HEK293 (cell line): ENCODE results near the gene TRIM46.
A peak's percentile ranks its signal among the peaks of the same experiment; 100 is the strongest.

Experiments
- CTCF ChIA-PET: fragments of 350-600 bp; formaldehyde crosslinking; extraction: SDS; loops from one replicate; lab custom pipeline; 2021; ENCODE audit warnings: antibody characterized with exemption; lab: Yijun Ruan, JAX
- POLR2A ChIA-PET: fragments of 300-600 bp; formaldehyde crosslinking; extraction: SDS; loops from one replicate; lab custom pipeline; 2020; ENCODE audit warnings: antibody characterized with exemption, inconsistent platforms; lab: Yijun Ruan, JAX
- H3K27ac ChIP-seq: fragments of 200-500 bp; sonication (Bioruptor generic); 2 replicates; pipeline ENCODE4 v1.5.1; 2014; ENCODE audit warnings: low read depth, low read length, control low read depth, inconsistent platforms; ENCODE audit errors: extremely low read depth
- H3K36me3 ChIP-seq, 2 experiments: fragments of 200-500 bp in 1 of 2; sonication (Bioruptor generic) in 1 of 2; 1 replicate in 1 of 2; 2 replicates in 1 of 2; pipeline ENCODE4 v1.5.1; 2014 to 2017; ENCODE audit warnings: inconsistent platforms in 2 of 2, low read length in 2 of 2; ENCODE audit not compliant: control insufficient read depth in 2 of 2, insufficient read depth in 1 of 2
- H3K4me1 ChIP-seq: fragments of 200-500 bp; sonication (Bioruptor generic); 2 replicates; pipeline ENCODE4 v1.5.1; 2014; ENCODE audit warnings: mild to moderate bottlenecking, low read length, inconsistent platforms; ENCODE audit not compliant: control insufficient read depth, insufficient read depth
- H3K4me3 ChIP-seq: 2 replicates; pipeline ENCODE4 v1.5.1; 2011; ENCODE audit warnings: low read depth, mild to moderate bottlenecking, control low read depth, low read length, moderate library complexity
- H3K9me3 ChIP-seq: fragments of 200-500 bp; sonication (Bioruptor generic); 2 replicates; pipeline ENCODE4 v1.5.1; 2014; ENCODE audit warnings: low read depth, low read length, inconsistent platforms; ENCODE audit not compliant: control insufficient read depth, insufficient read depth
- GLIS2 ChIP-seq: fragments of 450-650 bp; formaldehyde crosslinking; IDR thresholded peaks from 2 replicates; pipeline ENCODE4 v1.5.1; 2016; ENCODE audit warnings: missing biosample characterization, missing genetic modification characterization
- TRIM28 ChIP-seq: IDR thresholded peaks from 2 replicates; pipeline ENCODE4 v1.6.1; 2011; ENCODE audit warnings: low read length, control low read depth, borderline replicate concordance
- YY1 ChIP-seq: fragments of 450-650 bp; formaldehyde crosslinking; IDR thresholded peaks from 2 replicates; pipeline ENCODE4 v1.5.1; 2018; ENCODE audit warnings: missing biosample characterization, missing genetic modification characterization
- ZBTB17 ChIP-seq: fragments of 450-650 bp; formaldehyde crosslinking; IDR thresholded peaks from 2 replicates; pipeline ENCODE4 v1.5.1; 2016; ENCODE audit warnings: missing biosample characterization, missing genetic modification characterization
- ZFP3 ChIP-seq: fragments of 450-650 bp; formaldehyde crosslinking; IDR thresholded peaks from 2 replicates; pipeline ENCODE4 v1.5.1; 2016; ENCODE audit warnings: low read depth, missing biosample characterization, missing genetic modification characterization
- ZFP41 ChIP-seq: fragments of 450-650 bp; formaldehyde crosslinking; IDR thresholded peaks from 2 replicates; pipeline ENCODE4 v1.5.1; 2016; ENCODE audit warnings: missing biosample characterization, missing genetic modification characterization, borderline replicate concordance
- ZFP69B ChIP-seq: fragments of 450-650 bp; formaldehyde crosslinking; IDR thresholded peaks from 2 replicates; pipeline ENCODE4 v1.5.1; 2016; ENCODE audit warnings: missing biosample characterization, missing genetic modification characterization
- ZIC2 ChIP-seq: fragments of 450-650 bp; formaldehyde crosslinking; IDR thresholded peaks from 2 replicates; pipeline ENCODE4 v1.5.1; 2016; ENCODE audit warnings: missing biosample characterization, missing genetic modification characterization
- ZNF140 ChIP-seq: fragments of 450-650 bp; formaldehyde crosslinking; IDR thresholded peaks from 2 replicates; pipeline ENCODE4 v1.5.1; 2016; ENCODE audit warnings: missing biosample characterization, missing genetic modification characterization
- ZNF174 ChIP-seq: fragments of 450-650 bp; formaldehyde crosslinking; IDR thresholded peaks from 2 replicates; pipeline ENCODE4 v1.5.0; 2017; ENCODE audit warnings: missing biosample characterization, mild to moderate bottlenecking, missing genetic modification characterization
- ZNF274 ChIP-seq, 2 experiments: fragments of 200-500 bp in 1 of 2; fragments of 450-650 bp in 1 of 2; sonication (Bioruptor generic) in 1 of 2; formaldehyde crosslinking in 1 of 2; IDR thresholded peaks; 2 replicates each; pipeline versions ENCODE4 v1.5.1 to v1.6.1; 2014 to 2016; ENCODE audit warnings: borderline replicate concordance in 1 of 2, inconsistent platforms in 1 of 2, low read length in 1 of 2, missing biosample characterization in 1 of 2, missing genetic modification characterization in 1 of 2
- ZNF311 ChIP-seq: fragments of 450-650 bp; formaldehyde crosslinking; IDR thresholded peaks from 2 replicates; pipeline ENCODE4 v1.5.1; 2017; ENCODE audit warnings: missing biosample characterization, missing genetic modification characterization, borderline replicate concordance
- ZNF324 ChIP-seq: fragments of 450-650 bp; formaldehyde crosslinking; IDR thresholded peaks from 2 replicates; pipeline ENCODE4 v1.5.1; 2016; ENCODE audit warnings: missing biosample characterization, missing genetic modification characterization
- ZNF521 ChIP-seq: fragments of 450-650 bp; formaldehyde crosslinking; IDR thresholded peaks from 2 replicates; pipeline ENCODE4 v1.5.1; 2017; ENCODE audit warnings: missing biosample characterization, mild to moderate bottlenecking, missing genetic modification characterization
- ZNF561 ChIP-seq: fragments of 450-650 bp; IDR thresholded peaks from 2 replicates; pipeline ENCODE4 v1.5.1; 2018; ENCODE audit warnings: missing biosample characterization, missing genetic modification characterization, borderline replicate concordance
- ZNF677 ChIP-seq: fragments of 450-650 bp; IDR thresholded peaks from 2 replicates; pipeline ENCODE4 v1.5.0; 2018; ENCODE audit warnings: missing biosample characterization, mild to moderate bottlenecking, missing genetic modification characterization, moderate library complexity
- ZNF768 ChIP-seq: fragments of 450-650 bp; formaldehyde crosslinking; IDR thresholded peaks from 2 replicates; pipeline ENCODE4 v1.5.1; 2018; ENCODE audit warnings: missing biosample characterization, mild to moderate bottlenecking, missing genetic modification characterization
- ZNF792 ChIP-seq: fragments of 450-650 bp; formaldehyde crosslinking; IDR thresholded peaks from 2 replicates; pipeline ENCODE4 v1.5.1; 2016; ENCODE audit warnings: missing biosample characterization, missing genetic modification characterization
- ZSCAN16 ChIP-seq: fragments of 450-650 bp; formaldehyde crosslinking; IDR thresholded peaks from 2 replicates; pipeline ENCODE4 v1.5.1; 2016; ENCODE audit warnings: missing biosample characterization, missing genetic modification characterization
- TF ChIP-seq, protein P1 (sequence below): fragments of 450-650 bp; formaldehyde crosslinking; IDR thresholded peaks from 2 replicates; pipeline ENCODE4 v1.5.1; 2016; ENCODE audit warnings: missing biosample characterization, missing genetic modification characterization
- TF ChIP-seq, protein P2 (sequence below): fragments of 450-650 bp; formaldehyde crosslinking; IDR thresholded peaks from 2 replicates; pipeline ENCODE4 v1.5.1; 2016; ENCODE audit warnings: missing biosample characterization, missing genetic modification characterization, low read depth
- TF ChIP-seq, protein P3 (sequence below): fragments of 450-650 bp; formaldehyde crosslinking; IDR thresholded peaks from 2 replicates; pipeline ENCODE4 v1.5.1; 2016; ENCODE audit warnings: missing biosample characterization, missing genetic modification characterization
- TF ChIP-seq, protein P4 (sequence below): fragments of 450-650 bp; formaldehyde crosslinking; IDR thresholded peaks from 2 replicates; pipeline ENCODE4 v1.5.1; 2016; ENCODE audit warnings: missing biosample characterization, missing genetic modification characterization
- TF ChIP-seq, protein P5 (sequence below): fragments of 450-650 bp; formaldehyde crosslinking; IDR thresholded peaks from 2 replicates; pipeline ENCODE4 v1.5.1; 2017; ENCODE audit warnings: missing biosample characterization, missing genetic modification characterization
- TF ChIP-seq, protein P6 (sequence below): fragments of 450-650 bp; formaldehyde crosslinking; IDR thresholded peaks from 2 replicates; pipeline ENCODE4 v1.5.1; 2016; ENCODE audit warnings: missing biosample characterization, missing genetic modification characterization

The TRIM46 gene

DNA sequence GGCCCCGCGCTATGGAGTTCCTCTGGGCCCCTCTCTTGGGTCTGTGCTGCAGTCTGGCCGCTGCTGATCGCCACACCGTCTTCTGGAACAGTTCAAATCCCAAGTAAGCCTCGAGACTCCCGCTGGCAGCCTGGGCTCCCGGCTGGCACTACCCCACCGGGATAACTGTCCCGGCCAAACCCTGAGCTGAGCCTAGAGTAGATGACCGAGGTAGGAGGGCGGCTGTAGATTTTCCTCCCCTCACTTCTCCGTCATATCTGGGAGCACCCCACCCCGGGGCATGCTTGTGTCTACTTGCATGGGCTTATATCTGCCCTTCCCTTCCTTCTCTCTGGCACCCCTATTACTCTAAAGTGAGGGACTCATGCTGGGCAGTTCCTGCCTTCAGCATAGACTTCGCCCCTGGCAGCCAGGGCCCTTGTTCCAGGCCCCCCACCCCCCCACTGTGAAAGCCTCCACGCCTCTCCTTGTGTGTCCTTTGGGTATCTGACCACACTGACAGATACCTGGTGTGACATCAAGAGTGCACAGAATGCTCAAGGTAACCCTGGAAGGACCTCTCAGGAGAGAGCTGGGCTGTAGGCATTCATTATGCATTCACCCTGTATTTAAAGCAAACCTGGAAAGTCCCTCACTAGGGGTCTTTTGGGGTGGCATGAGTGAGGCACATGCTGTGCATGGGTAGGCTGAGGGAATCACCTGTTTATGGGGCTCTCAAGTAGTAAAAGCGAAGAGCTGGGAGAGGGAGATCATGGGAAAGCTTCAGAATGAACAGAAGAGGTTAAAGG is 45.5 kb upstream of the TRIM46 start (continued):
- TF ChIP-seq, protein P1, sequence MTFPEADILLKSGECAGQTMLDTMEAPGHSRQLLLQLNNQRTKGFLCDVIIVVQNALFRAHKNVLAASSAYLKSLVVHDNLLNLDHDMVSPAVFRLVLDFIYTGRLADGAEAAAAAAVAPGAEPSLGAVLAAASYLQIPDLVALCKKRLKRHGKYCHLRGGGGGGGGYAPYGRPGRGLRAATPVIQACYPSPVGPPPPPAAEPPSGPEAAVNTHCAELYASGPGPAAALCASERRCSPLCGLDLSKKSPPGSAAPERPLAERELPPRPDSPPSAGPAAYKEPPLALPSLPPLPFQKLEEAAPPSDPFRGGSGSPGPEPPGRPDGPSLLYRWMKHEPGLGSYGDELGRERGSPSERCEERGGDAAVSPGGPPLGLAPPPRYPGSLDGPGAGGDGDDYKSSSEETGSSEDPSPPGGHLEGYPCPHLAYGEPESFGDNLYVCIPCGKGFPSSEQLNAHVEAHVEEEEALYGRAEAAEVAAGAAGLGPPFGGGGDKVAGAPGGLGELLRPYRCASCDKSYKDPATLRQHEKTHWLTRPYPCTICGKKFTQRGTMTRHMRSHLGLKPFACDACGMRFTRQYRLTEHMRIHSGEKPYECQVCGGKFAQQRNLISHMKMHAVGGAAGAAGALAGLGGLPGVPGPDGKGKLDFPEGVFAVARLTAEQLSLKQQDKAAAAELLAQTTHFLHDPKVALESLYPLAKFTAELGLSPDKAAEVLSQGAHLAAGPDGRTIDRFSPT (tag by site-specific recombination) = peak; percentile 50; the same call in 1 of the 2 replicates
- TF ChIP-seq ZFP3 (no peak), ZNF792 (tag by site-specific recombination) (no peak), ZNF140 (tag by site-specific recombination) (no peak), ZIC2 (tag by site-specific recombination) (peak; percentile 91), ZNF274 (IDR thresholded peaks at IDR 0.05; ENCODE audit: low read length) (no peak), ZNF274 (tag by site-specific recombination; IDR thresholded peaks at IDR 0.05; ENCODE audit: borderline replicate concordance) (no peak), ZBTB17 (peak; percentile 81), ZFP69B (peak; percentile 28; the same call in 1 of the 2 replicates), GLIS2 (0 out of 2 replicates have a peak, but pooled peaks have one; percentile 20), ZSCAN16 (no peak), YY1 (tag by site-specific recombination) (no peak), ZNF561 (tag by site-specific recombination) (no peak)
- TF ChIP-seq, protein P2, sequence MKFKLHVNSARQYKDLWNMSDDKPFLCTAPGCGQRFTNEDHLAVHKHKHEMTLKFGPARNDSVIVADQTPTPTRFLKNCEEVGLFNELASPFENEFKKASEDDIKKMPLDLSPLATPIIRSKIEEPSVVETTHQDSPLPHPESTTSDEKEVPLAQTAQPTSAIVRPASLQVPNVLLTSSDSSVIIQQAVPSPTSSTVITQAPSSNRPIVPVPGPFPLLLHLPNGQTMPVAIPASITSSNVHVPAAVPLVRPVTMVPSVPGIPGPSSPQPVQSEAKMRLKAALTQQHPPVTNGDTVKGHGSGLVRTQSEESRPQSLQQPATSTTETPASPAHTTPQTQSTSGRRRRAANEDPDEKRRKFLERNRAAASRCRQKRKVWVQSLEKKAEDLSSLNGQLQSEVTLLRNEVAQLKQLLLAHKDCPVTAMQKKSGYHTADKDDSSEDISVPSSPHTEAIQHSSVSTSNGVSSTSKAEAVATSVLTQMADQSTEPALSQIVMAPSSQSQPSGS (tag by site-specific recombination) = no peak
- TF ChIP-seq, protein P3, sequence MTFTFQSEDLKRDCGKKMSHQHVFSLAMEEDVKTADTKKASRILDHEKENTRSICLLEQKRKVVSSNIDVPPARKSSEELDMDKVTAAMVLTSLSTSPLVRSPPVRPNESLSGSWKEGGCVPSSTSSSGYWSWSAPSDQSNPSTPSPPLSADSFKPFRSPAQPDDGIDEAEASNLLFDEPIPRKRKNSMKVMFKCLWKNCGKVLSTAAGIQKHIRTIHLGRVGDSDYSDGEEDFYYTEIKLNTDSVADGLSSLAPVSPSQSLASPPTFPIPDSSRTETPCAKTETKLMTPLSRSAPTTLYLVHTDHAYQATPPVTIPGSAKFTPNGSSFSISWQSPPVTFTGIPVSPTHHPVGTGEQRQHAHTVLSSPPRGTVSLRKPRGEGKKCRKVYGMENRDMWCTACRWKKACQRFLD (tag by site-specific recombination) = no peak
- TF ChIP-seq, all 188 proteins: peak for 10

DNA sequence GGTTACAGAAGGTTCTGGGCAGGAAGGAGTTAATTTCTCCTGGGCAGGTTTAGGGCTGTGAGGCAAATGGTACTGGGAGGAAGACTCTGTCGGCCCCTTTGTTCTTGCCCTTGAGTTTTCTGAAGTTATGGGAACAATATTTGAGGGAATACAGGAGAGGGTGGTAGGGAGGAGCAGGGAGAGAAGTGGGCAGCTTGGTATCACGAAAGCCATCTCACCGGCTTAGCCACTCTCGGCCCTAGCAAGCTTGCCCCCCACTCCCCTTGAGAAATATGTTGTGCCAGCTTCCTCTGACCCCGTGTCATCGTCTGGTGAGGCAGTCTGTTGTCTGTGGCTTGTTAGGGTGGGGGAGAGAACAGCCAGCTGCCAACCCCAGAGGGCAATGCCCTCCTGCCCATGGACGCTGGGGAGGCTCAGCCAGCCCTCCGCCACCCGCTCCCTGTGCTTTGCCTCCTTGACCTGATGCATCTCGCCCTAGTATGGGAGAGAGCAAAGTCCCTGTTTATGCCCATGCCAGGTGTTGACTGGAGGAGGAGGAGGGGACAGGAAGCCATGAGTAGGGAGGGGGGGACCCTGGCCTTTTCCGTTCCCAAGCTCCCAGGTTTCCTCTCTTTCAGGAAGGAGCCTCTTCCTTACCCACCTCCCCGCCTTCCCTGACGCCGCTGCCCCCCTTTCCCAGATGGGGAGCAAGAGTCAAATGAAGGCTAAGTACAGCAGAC is 44.7 kb upstream of the TRIM46 start:
- peaks cover 3 to 29% of the 10 kb centered on the region in 2 experiments; a peak in 2 of 3 replicates for H3K36me3 ChIP-seq
- ChIA-PET CTCF (interaction anchor here (0.5 to 8.1 kb wide), 9 partner anchors 14 to 167 kb away, joined by 3 to 54 read pairs (median 5); partner anchors contain the start of gene PYGO2), POLR2A (interaction anchor here (0.6 to 3.5 kb wide), 6 partner anchors 11 to 128 kb away, joined by 3 to 17 read pairs (median 4); partner anchors contain the start of genes DPM3 and KRTCAP2)
- peaks cover 21% of the 10 kb centered on the region for H3K4me1 ChIP-seq
- no peaks in the 10 kb centered on the region for H3K9me3 ChIP-seq
- H3K4me3 ChIP-seq = peak overlapping the region; percentile 62
- H3K27ac ChIP-seq = peak overlapping the region; percentile 57
- TF ChIP-seq TRIM28 (no peak), ZNF677 (no peak), ZNF174 (no peak), ZFP41 (tag by site-specific recombination) (no peak), ZNF768 (tag by site-specific recombination) (no peak), ZNF521 (tag by site-specific recombination) (no peak), ZNF324 (tag by site-specific recombination) (no peak), ZNF311 (tag by site-specific recombination) (no peak)
- TF ChIP-seq, protein P4, sequence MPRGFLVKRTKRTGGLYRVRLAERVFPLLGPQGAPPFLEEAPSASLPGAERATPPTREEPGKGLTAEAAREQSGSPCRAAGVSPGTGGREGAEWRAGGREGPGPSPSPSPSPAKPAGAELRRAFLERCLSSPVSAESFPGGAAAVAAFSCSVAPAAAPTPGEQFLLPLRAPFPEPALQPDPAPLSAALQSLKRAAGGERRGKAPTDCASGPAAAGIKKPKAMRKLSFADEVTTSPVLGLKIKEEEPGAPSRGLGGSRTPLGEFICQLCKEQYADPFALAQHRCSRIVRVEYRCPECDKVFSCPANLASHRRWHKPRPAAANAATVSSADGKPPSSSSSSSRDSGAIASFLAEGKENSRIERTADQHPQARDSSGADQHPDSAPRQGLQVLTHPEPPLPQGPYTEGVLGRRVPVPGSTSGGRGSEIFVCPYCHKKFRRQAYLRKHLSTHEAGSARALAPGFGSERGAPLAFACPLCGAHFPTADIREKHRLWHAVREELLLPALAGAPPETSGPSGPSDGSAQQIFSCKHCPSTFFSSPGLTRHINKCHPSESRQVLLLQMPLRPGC (tag by site-specific recombination) = no peak
- TF ChIP-seq, protein P5, sequence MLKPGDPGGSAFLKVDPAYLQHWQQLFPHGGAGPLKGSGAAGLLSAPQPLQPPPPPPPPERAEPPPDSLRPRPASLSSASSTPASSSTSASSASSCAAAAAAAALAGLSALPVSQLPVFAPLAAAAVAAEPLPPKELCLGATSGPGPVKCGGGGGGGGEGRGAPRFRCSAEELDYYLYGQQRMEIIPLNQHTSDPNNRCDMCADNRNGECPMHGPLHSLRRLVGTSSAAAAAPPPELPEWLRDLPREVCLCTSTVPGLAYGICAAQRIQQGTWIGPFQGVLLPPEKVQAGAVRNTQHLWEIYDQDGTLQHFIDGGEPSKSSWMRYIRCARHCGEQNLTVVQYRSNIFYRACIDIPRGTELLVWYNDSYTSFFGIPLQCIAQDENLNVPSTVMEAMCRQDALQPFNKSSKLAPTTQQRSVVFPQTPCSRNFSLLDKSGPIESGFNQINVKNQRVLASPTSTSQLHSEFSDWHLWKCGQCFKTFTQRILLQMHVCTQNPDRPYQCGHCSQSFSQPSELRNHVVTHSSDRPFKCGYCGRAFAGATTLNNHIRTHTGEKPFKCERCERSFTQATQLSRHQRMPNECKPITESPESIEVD (tag by site-specific recombination) = no peak
- TF ChIP-seq, protein P6, sequence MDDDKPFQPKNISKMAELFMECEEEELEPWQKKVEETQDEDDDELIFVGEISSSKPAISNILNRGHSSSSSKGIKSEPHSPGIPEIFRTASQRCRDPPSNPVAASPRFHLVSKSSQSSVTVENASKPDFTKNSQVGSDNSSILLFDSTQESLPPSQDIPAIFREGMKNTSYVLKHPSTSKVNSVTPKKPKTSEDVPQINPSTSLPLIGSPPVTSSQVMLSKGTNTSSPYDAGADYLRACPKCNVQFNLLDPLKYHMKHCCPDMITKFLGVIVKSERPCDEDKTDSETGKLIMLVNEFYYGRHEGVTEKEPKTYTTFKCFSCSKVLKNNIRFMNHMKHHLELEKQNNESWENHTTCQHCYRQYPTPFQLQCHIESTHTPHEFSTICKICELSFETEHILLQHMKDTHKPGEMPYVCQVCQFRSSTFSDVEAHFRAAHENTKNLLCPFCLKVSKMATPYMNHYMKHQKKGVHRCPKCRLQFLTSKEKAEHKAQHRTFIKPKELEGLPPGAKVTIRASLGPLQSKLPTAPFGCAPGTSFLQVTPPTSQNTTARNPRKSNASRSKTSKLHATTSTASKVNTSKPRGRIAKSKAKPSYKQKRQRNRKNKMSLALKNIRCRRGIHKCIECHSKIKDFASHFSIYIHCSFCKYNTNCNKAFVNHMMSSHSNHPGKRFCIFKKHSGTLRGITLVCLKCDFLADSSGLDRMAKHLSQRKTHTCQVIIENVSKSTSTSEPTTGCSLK = no peak
